ENCODE results near the gene NF2.

GRCh38 chr22:29638678-29639077 lies 35.2 kb downstream of the NF2 start:
- no peak for TF ChIP-seq CTCF (conservative IDR thresholded peaks at IDR 0.05; ENCODE audit: low read length)
- no peak for TF ChIP-seq EZH2phosphoT487 (IDR thresholded peaks at IDR 0.05; ENCODE audit: borderline replicate concordance)
